ENCODE data around the gene RGS7. TPM values are rescaled to one million over a fixed set of nuclear protein-coding genes. Genes with fewer than 3 reads are reported as not detected.
A peak's percentile ranks its signal among the peaks of the same experiment; 100 is the strongest.
"Not testable (repeated sequence)": the region's sequence is repeated elsewhere in the genome, so short reads cannot be mapped to it uniquely, and the experiment has no call there.

Gene RGS7
- total RNA-seq, 4 donors from 2014 or later = 0.39 TPM; not detected in 3

DNA sequence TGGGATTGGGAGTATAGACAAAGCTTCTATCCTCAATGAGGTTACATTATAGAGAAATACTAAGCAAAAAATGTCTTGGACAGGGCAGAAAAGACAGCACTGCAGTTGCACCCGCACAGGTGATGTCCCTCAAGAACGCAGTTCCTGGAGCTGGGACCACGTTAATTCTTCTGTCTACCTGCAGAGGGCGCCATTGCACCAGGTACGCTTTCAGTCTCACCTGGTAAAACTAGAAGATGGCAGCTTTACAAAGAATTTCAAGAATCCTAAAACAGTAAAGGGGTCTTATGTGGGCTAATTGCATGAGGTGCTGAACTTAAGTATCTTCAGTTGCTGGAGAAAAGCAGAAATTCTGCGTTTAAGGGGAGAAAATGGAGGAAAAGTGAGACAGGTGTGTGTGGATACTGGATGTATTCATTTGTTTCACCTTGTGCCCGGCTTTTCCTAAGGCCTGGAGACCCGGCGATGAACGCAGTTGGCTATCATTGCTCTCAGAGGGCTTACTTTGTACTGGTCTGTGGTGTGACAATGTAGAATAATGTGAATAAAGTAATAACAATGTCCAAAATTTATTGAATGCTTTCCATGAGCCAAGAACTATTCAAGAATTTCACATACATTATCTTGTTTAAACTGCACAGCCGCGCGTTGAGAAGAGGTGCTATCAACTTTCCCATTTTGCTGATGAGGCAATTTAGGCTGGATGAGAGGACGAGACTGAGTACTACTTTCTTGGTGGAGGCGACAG is 468.8 kb downstream of the RGS7 start:
- intact Hi-C loops (cut with DNase I) = no loop called here
- Histone ChIP-seq H3K4me1 (no peaks in the 10 kb centered on the region), H3K36me3 (no peaks in the 10 kb centered on the region), H3K27ac (no peak overlapping the region), H3K4me3 (replicated peaks in 1 of 3) (no peak overlapping the region), H3K27me3 (no peaks in the 10 kb centered on the region), H3K9me3 (no peaks in the 10 kb centered on the region)
- 55 to 57% methylated on average over 15 of the region's 15 CpGs for WGBS, 2 donors
- TF ChIP-seq CTCF (IDR thresholded peaks at IDR 0.05) (peak in 2 of 6 experiments; percentile 11 to 24), POLR2A (IDR thresholded peaks at IDR 0.05) (no peak)
- no peak for DNase-seq

- H3K4me1 ChIP-seq = no peaks in the 10 kb centered on the region
- TF ChIP-seq CTCF (IDR thresholded peaks at IDR 0.05) (no peak), POLR2A (IDR thresholded peaks at IDR 0.05) (no peak)
- H3K9me3 ChIP-seq = no peaks in the 10 kb centered on the region
- DNase-seq = no peak
- no peak overlapping the region for H3K4me3 ChIP-seq (replicated peaks in 1 of 3)
- H3K36me3 ChIP-seq = no peaks in the 10 kb centered on the region
- intact Hi-C loops (cut with DNase I) = no loop called here
- H3K27me3 ChIP-seq = no peaks in the 10 kb centered on the region
- H3K27ac ChIP-seq = no peak overlapping the region
- WGBS, 2 donors = 89 to 96% methylated on average over 3 of the region's 3 CpGs
These were observed 473.5 kb downstream of the RGS7 start for GRCh38 chr1:240883490-240883889.

DNA sequence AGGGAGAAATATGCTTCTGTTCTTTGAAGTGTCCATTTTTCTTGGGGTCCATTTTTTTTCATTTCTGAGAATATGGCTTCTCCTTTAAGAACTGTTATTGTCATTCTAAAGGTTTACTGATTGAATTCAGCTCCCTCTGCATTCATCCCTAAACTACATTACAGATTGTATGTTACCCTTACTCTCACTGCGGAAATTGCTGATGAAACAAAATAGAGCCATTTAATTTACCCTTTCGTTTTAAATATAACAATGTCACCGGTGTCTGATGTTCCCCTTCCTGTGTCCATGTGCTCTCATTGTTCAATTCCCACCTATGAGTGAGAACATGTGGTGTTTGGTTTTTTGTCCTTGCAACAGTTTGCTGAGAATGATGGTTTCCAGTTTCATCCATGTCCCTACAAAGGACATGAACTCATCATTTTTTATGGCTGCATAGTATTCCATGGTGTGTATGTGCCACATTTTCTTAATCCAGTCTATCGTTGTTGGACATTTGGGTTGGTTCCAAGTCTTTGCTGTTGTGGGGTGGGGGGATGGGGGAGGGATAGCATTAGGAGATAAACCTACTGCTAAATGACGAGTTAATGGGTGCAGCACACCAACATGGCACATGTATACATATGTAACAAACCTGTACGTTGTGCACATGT is 474.2 kb downstream of the RGS7 start:
- 93 to 94% methylated on average over 6 of the region's 6 CpGs for WGBS, 2 donors
- H3K27me3 ChIP-seq; DNase-seq; intact Hi-C loops (cut with DNase I); H3K4me3 ChIP-seq (replicated peaks in 1 of 3); H3K9me3 ChIP-seq; H3K36me3 ChIP-seq; H3K4me1 ChIP-seq; H3K27ac ChIP-seq: not testable (repeated sequence)

GRCh38 chr1:240878631-240879030 is 478.4 kb downstream of the RGS7 start:
- Histone ChIP-seq H3K4me1 (no peaks in the 10 kb centered on the region), H3K36me3 (no peaks in the 10 kb centered on the region), H3K27me3 (no peaks in the 10 kb centered on the region), H3K4me3 (replicated peaks in 1 of 3) (no peak overlapping the region), H3K9me3 (no peaks in the 10 kb centered on the region), H3K27ac (no peak overlapping the region)
- intact Hi-C loops (cut with DNase I) = no loop called here
- 94 to 98% methylated on average over 1 of the region's 1 CpG for WGBS, 2 donors
- no peak for DNase-seq
- TF ChIP-seq CTCF (IDR thresholded peaks at IDR 0.05) (no peak), POLR2A (IDR thresholded peaks at IDR 0.05) (no peak)

DNA sequence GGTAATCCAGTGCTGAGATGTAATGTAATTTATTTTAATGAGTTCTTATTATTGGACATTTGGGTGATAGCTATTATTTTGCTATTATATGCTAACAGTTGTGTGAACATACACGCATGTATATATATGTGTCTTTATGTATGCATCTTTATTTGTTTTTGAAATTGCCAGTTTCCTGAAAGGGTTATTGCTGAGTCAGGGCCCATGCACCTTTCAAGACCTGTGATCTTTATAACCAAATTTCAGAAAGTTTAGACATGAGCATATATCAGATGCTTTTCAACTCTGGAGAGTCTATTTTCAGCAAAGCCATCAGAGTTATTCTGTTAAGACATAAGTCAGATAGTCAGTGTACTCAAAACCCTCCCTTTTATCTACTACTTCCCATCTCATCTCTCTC is 479.4 kb downstream of the RGS7 start:
- TF ChIP-seq CTCF (IDR thresholded peaks at IDR 0.05) (no peak), POLR2A (IDR thresholded peaks at IDR 0.05) (no peak)
- Histone ChIP-seq H3K4me3 (replicated peaks in 1 of 3) (no peak overlapping the region), H3K27ac (no peak overlapping the region), H3K36me3 (no peaks in the 10 kb centered on the region), H3K27me3 (no peaks in the 10 kb centered on the region), H3K9me3 (no peaks in the 10 kb centered on the region), H3K4me1 (no peaks in the 10 kb centered on the region)
- WGBS, 2 donors = 89 to 90% methylated on average over 1 of the region's 1 CpG
- intact Hi-C loops (cut with DNase I) = no loop called here
- DNase-seq = no peak

All from thyroid gland (tissue), 4 donors.